Loucy (cell line): ENCODE measurements around the gene RHOT1.

ENCODE experiments used
- EZH2phosphoT487 ChIP-seq: fragments of 200-600 bp; IDR thresholded peaks from 2 replicates; pipeline ENCODE4 v1.6.1; 2018; ENCODE audit warnings: antibody characterized with exemption, mild to moderate bottlenecking, moderate library complexity, borderline replicate concordance
- TF ChIP-seq, protein P1 (sequence below): fragments of 200-600 bp; sonication (generic); conservative IDR thresholded peaks from 2 replicates; pipeline ENCODE4 v1.5.1; 2014; ENCODE audit warnings: mild to moderate bottlenecking, antibody characterized with exemption, low read length

DNA sequence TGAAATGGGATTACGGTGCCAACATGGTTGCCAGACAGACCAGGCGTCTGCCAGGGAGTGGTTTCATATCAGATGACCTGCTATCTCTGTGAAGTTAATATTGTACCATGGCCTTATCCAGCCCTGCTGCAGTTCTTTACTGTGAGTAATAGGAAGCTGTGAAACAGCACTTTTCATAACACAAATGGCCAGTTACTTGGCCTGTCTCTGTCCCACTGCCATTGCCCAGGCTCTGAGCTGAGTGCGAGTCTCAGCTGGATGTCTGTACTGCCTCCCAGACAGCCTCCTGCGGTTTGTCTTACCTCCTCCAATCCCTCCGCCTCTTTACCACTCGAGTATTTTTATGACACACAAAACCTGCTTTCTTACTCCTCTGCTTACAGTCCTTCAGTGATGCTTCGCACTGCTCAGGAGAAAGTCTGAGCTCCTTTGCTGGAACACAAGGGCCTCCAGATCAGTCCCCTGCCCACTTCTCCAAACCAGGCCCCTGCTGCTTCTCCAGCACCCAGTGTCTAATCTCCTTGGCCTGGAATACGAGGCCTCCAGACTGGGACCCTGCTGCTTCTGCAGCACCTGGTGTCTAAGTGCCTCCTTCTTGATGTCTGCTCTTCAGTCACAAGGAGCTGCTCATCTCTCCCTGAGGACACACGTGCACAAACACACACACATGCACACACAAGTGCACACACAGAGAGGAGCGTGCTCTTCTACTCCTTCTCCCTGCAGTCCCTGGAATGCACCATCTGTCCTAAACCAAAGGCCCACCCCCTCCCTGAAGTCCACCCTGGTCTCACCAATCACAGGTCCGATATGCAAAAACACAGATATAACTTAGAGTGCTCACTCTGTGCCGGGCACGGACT is 17.1 kb upstream of the RHOT1 start:
- TF ChIP-seq, protein P1, sequence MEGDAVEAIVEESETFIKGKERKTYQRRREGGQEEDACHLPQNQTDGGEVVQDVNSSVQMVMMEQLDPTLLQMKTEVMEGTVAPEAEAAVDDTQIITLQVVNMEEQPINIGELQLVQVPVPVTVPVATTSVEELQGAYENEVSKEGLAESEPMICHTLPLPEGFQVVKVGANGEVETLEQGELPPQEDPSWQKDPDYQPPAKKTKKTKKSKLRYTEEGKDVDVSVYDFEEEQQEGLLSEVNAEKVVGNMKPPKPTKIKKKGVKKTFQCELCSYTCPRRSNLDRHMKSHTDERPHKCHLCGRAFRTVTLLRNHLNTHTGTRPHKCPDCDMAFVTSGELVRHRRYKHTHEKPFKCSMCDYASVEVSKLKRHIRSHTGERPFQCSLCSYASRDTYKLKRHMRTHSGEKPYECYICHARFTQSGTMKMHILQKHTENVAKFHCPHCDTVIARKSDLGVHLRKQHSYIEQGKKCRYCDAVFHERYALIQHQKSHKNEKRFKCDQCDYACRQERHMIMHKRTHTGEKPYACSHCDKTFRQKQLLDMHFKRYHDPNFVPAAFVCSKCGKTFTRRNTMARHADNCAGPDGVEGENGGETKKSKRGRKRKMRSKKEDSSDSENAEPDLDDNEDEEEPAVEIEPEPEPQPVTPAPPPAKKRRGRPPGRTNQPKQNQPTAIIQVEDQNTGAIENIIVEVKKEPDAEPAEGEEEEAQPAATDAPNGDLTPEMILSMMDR: no peak
- TF ChIP-seq EZH2phosphoT487: no peak
